RWPE2 (cell line): ENCODE measurements around the gene DLG2.

Experiments used
- ATAC-seq: fragments of 200-7000 bp; cut with Tn5 transposase; 3 replicates; pipeline ENCODE4 v1.9.1; 2021; ENCODE audit warnings: low read depth
- DNase-seq: peaks from one replicate; pipeline ENCODE4 v3.0.0-alpha.2; 2020; ENCODE audit warnings: low spot score
- H3K27ac ChIP-seq: fragments of 450-650 bp; 2 replicates; pipeline ENCODE4 v1.5.1; 2017; ENCODE audit warnings: mild to moderate bottlenecking; ENCODE audit not compliant: poor library complexity, severe bottlenecking
- H3K27me3 ChIP-seq: fragments of 250-450 bp; sonication (Bioruptor Pico); 2 replicates; pipeline ENCODE4 v1.5.1; 2021; ENCODE audit warnings: mild to moderate bottlenecking, moderate library complexity; ENCODE audit not compliant: insufficient read depth, poor library complexity, severe bottlenecking
- H3K36me3 ChIP-seq: fragments of 250-450 bp; sonication (Bioruptor Pico); 2 replicates; pipeline ENCODE4 v1.5.1; 2020; ENCODE audit warnings: low read depth, mild to moderate bottlenecking, moderate library complexity
- H3K4me1 ChIP-seq: fragments of 250-450 bp; sonication (Bioruptor Pico); 2 replicates; pipeline ENCODE4 v1.5.1; 2021; ENCODE audit warnings: mild to moderate bottlenecking, moderate library complexity; ENCODE audit not compliant: insufficient read depth, poor library complexity, severe bottlenecking
- H3K4me3 ChIP-seq: fragments of 250-450 bp; sonication (Bioruptor Pico); 2 replicates; pipeline ENCODE4 v1.5.1; 2021; ENCODE audit warnings: mild to moderate bottlenecking, moderate library complexity; ENCODE audit not compliant: severe bottlenecking
- H3K9me3 ChIP-seq: fragments of 250-450 bp; sonication (Bioruptor Pico); 2 replicates; pipeline ENCODE4 v1.5.1; 2021; ENCODE audit warnings: mild to moderate bottlenecking, moderate library complexity; ENCODE audit not compliant: severe bottlenecking
- CTCF ChIP-seq: fragments of 450-650 bp; IDR thresholded peaks from one replicate; pipeline ENCODE4 v1.5.1; 2017; ENCODE audit warnings: mild to moderate bottlenecking, moderate library complexity; ENCODE audit not compliant: poor library complexity, severe bottlenecking

Gene DLG2

GRCh38 chr11:83409891-83410290, 2217.3 kb downstream of the DLG2 start:
- H3K27me3 ChIP-seq, result no peaks in the 10 kb centered on the region
- no peaks in the 10 kb centered on the region for H3K36me3 ChIP-seq
- ATAC-seq (no peak), DNase-seq (no peak)
- H3K4me3 ChIP-seq, result no peak overlapping the region
- H3K27ac ChIP-seq, result no peak overlapping the region
- H3K9me3 ChIP-seq, result no peaks in the 10 kb centered on the region
- no peak for TF ChIP-seq CTCF
- H3K4me1 ChIP-seq, result no peaks in the 10 kb centered on the region

- no peak for DNase-seq
- H3K4me1 ChIP-seq, result no peaks in the 10 kb centered on the region
- H3K4me3 ChIP-seq, result no peak overlapping the region
- no peaks in the 10 kb centered on the region for H3K36me3 ChIP-seq
- no peaks in the 10 kb centered on the region for H3K9me3 ChIP-seq
- H3K27ac ChIP-seq, result no peak overlapping the region
- no peaks in the 10 kb centered on the region for H3K27me3 ChIP-seq
- ATAC-seq, result no peak
- no peak for TF ChIP-seq CTCF
Measured at GRCh38 chr11:83409476-83409875, 2217.7 kb downstream of the DLG2 start.

- H3K27ac ChIP-seq, result no peak overlapping the region
- H3K9me3 ChIP-seq, result no peaks in the 10 kb centered on the region
- H3K4me1 ChIP-seq, result no peaks in the 10 kb centered on the region
- DNase-seq (no peak), ATAC-seq (no peak; the same call in 2 of the 3 replicates)
- no peaks in the 10 kb centered on the region for H3K36me3 ChIP-seq
- H3K4me3 ChIP-seq, result no peak overlapping the region
- no peak for TF ChIP-seq CTCF
- no peaks in the 10 kb centered on the region for H3K27me3 ChIP-seq
Measured at GRCh38 chr11:83408946-83409345, 2218.2 kb downstream of the DLG2 start.
